Testis (tissue), 2 donors: Measurements from ENCODE around the gene TTBK1.

Experiments used
- CTCF ChIP-seq, 3 experiments: fragments of 450-650 bp in 2 of 3; fragments of 200-600 bp in 1 of 3; sonication (generic) in 1 of 3; IDR thresholded peaks; one replicate each; pipeline ENCODE4 v1.5.1; 2016 to 2019; ENCODE audit warnings: antibody characterized with exemption in 3 of 3, mild to moderate bottlenecking in 2 of 3, moderate library complexity in 1 of 3
- POLR2A ChIP-seq: fragments of 450-650 bp; IDR thresholded peaks from one replicate; pipeline ENCODE4 v1.6.1; 2017; ENCODE audit warnings: antibody characterized with exemption, mild to moderate bottlenecking, moderate library complexity

GRCh38 chr6:43292763-43293318 lies 49.6 kb downstream of the TTBK1 start:
- TF ChIP-seq CTCF (IDR thresholded peaks at IDR 0.05): no peak
- no peak for TF ChIP-seq POLR2A
